Right ventricle myocardium inferior (tissue), 1 donor: ENCODE results near the gene SELE. TPM values are rescaled to one million over a fixed set of nuclear protein-coding genes. Genes with fewer than 3 reads are reported as not detected.
"Not testable (repeated sequence)": the region's sequence is repeated elsewhere in the genome, so short reads cannot be mapped to it uniquely, and the experiment has no call there.

Source experiments
- ATAC-seq: fragments of 200-7000 bp; cut with Tn5 transposase; one replicate; pipeline ENCODE4 v1.9.1; 2020; ENCODE audit warnings: mild to moderate bottlenecking, moderate library complexity
- DNase-seq: peaks from one replicate; pipeline ENCODE4 v3.0.0; 2021; ENCODE audit errors: missing footprints
- intact Hi-C: fragments of 100-400 bp; cut with DNase I; formaldehyde crosslinking; loops from one replicate; pipeline ENCODE4 v1.11.0; 2022
- total RNA-seq: library from RNA; stranded (reverse); fragmentation: NEBNext Ultra II Directional; extraction: Animal tissue kit (Norgen Biotek cat#: 25700); gene quantifications from one replicate; pipeline ENCODE4 v1.2.1, GENCODE V29; 2021
- donor health status: DM: no; HTN: yes; CAD: no; lungs with severe emphysema.

Gene SELE
- total RNA-seq, 1 donor from 2014 or later = 0.87 TPM

GRCh38 chr1:169694304-169695075 lies 39.4 kb downstream of the SELE start:
- ATAC-seq (no peak), DNase-seq (no peak)
- intact Hi-C loops = no loop called here

GRCh38 chr1:169692756-169693460 lies 41.0 kb downstream of the SELE start:
- ATAC-seq = no peak
- DNase-seq = no peak
- intact Hi-C loops = no loop called here

- no peak for ATAC-seq
- intact Hi-C loops = no loop called here
- no peak for DNase-seq
Observed at GRCh38 chr1:169690489-169690888, 43.4 kb downstream of the SELE start.

DNA sequence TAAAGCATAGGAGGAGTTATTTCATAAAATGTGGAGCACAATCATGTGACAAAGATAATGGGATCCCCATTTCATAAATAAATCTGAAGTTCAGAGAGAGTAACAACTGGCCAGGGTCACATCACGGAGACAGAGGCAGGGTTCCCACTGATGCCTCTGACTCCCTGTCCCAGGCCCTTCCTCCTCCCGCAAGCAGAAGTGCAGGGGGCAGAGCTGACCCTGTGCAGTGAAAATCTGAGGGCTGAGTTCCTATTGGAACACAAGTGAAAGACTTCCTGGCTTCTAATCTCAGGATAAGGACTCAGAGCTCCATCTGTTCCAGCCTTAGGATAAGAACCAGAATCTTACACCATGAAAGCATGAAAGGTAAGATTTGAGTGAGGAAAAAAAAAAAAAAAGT lies 44.5 kb downstream of the SELE start:
- intact Hi-C loops = no loop called here
- ATAC-seq (no peak), DNase-seq (no peak)

DNA sequence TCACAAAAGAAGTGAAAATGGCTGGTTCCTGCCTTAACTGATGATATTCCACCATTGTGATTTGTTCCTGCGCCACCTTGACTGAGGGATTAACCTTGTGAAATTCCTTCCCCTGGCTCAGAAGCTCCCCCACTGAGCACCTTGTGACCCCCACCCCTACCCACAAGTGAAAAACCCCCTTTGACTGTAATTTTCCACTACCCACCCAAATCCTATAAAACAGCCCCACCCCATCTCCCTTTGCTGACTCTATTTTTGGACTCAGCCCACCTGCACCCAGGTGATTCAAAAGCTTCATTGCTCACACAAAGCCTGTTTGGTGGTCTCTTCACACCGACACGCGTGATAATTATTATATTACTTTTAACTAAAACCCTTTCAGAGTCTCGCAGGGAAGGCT lies 45.5 kb downstream of the SELE start:
- ATAC-seq, DNase-seq, intact Hi-C loops: not testable (repeated sequence)

DNA sequence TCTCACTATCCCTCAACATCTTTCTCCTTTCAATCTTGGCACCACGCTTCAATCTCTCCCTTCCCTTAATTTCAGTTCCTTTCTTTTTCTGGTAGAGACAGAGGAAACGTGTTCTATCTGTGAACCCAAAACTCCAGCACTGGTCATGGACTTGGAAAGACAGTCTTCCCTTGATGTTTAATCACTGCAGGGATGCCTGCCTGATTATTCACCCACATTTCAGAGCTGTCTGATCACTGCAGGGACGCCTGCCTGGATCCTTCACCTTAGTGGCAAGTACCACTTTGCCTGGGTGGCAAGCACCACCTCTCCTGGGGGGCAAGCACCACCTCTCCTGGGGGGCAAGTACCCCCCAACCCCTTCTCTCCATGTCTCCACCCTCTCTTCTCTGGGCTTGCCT lies 50.2 kb downstream of the SELE start:
- DNase-seq (no peak), ATAC-seq (no peak)
- intact Hi-C loops = no loop called here

DNA sequence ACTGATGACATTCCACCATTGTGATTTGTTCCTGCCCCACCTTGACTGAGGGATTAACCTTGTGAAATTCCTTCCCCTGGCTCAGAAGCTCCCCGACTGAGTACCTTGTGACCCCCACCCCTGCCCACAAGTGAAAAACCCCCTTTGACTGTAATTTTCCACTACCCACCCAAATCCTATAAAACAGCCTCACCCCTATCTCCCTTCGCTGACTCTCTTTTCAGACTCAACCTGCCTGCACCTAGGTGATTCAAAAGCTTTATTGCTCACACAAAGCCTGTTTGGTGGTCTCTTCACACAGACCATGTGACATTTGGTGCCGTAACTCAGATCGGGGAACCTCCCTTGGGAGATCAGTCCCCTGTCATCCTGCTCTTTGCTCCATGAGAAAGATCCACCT lies 50.7 kb downstream of the SELE start:
- ATAC-seq, intact Hi-C loops: not testable (repeated sequence)
- DNase-seq = peak; percentile 50

DNA sequence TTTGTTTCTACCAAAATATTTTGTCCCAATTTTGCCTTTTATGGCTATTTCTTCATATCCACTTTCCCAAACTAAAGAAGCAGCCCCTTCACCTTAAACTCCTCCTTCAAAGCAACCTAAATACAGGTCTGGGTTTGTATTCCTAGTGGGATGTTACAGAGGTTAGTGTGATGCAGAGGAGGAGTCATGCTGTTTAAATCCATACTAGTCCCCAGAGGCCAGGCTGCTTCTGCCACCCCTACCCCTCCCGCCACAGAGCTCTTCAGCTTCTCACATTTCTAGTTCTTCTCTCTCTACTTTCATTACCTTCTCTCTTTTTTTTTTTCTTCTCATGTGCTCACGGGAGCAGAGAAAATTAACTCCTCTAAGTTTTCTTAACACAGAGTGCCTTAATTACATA lies 51.8 kb downstream of the SELE start:
- DNase-seq (no peak), ATAC-seq (no peak)
- intact Hi-C loops = no loop called here

DNA sequence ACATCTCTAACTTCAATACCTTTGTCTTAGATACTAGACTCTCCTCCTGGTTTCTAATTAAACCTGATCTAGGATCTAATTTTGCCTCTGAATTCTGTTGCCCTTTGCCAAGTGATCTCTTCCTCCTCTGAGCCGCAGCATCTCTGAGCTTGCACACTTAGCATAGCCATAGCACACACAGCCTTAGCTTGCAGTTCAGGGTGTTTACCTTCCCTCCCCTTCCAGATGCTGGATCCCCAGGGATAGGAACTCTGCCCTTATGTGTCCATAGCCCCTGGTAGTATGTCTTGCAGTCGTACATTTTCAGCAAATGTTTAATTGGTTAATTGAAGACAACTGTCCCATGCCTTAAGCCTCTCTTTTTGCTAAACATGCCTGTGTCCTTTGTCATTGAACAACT lies 52.7 kb downstream of the SELE start:
- ATAC-seq (no peak), DNase-seq (no peak)
- intact Hi-C loops = no loop called here

DNA sequence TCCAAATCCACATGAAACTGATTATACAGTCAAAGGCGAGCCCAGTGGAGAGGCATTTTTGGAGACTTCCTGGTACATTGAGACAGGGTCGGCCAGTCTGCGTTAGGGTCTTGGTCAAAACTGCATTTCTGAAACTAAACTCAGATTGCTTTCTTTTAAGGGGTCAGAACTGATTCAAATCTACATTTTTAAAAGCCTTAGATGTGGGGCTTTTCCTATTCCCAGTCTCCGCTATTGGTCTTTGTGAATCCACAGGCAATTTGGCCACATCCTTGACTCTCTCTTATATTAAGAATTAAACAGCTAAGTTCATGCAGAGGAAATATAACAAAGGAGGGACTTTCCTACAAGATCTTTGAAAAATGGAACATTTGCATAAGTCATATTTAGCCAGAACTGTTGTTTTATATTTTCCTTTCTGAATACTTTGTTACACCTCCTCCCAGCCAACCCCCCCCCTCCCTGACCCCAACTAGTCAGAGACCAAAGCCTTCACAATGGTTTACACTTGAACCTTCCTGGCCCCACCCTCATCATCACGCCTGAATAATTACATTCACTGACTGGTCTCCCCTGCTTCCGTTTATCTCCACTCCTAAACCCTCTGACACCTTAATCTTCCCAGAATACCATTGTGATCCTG lies 53.4 kb downstream of the SELE start:
- intact Hi-C loops = no loop called here
- no peak for ATAC-seq
- no peak for DNase-seq

GRCh38 chr1:169679692-169680091 lies 54.2 kb downstream of the SELE start:
- ATAC-seq = no peak
- intact Hi-C loops = no loop called here
- DNase-seq = no peak

DNA sequence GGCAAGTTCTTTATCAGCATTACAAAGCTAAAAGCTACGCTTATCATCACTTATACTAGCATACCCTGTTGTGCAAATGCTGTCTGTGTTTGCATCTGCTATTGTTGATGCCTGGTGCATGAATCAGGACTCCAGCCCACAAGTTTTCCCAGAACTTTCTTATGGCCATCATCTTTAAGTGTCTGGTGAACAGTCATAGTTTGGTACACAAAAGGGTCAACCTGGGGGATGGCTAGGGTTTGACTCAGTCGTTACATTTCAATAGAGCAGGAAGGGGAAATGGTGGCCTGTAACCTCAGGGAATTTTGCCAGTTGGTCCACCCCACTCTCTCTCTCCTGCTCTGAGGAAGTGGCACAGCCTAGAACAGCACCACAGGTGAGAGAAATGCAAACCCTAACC lies 57.9 kb downstream of the SELE start:
- no peak for ATAC-seq
- intact Hi-C loops = no loop called here

More for the DNA sequence above, 57.9 kb downstream of the SELE start:
- no peak for DNase-seq

Other genes starting within 250 kb of the SELE start
- gene SLC19A2, start 248.1 kb downstream of the SELE start, total RNA-seq = 16.5 TPM
- gene F5, start 147.6 kb downstream of the SELE start, total RNA-seq = 16.6 TPM
- gene SELP, start 104.0 kb downstream of the SELE start, total RNA-seq = 7.1 TPM
- 1.1 TPM for gene SELL, start 22.5 kb downstream of the SELE start, total RNA-seq
- gene METTL18, start 60.8 kb upstream of the SELE start, total RNA-seq = 6.5 TPM
- 5.6 TPM for gene SCYL3, start 159.8 kb upstream of the SELE start, total RNA-seq